K562 (cell line): Measurements from ENCODE around the gene CD300E. TPM values are rescaled to one million over a fixed set of nuclear protein-coding genes. Genes with fewer than 3 reads are reported as not detected.

Experiments used
- ATAC-seq: fragments of 200-7000 bp; cut with Tn5 transposase; 3 replicates; pipeline ENCODE4 v1.9.1; 2020; ENCODE audit warnings: moderate library complexity
- BruUV-seq: library from RNA; stranded (reverse); fragments of 400-500 nt; replicated peaks from 2 replicates; lab custom pipeline; 2021; lab: Mats Ljungman, UMichigan
- CTCF ChIA-PET: fragments of 300-600 bp; formaldehyde crosslinking; extraction: SDS; loops from one replicate; lab custom pipeline; 2021; ENCODE audit warnings: low intra/inter-chr PET ratio; lab: Yijun Ruan, JAX
- POLR2A ChIA-PET: fragments of 300-600, 350-650 bp; sonication (Branson Sonifier 250); formaldehyde crosslinking; extraction: SDS; loops from one replicate; lab custom pipeline; 2021; ENCODE audit warnings: antibody characterized with exemption, inconsistent platforms; lab: Yijun Ruan, JAX
- DNase-seq, 4 experiments: peaks; one replicate each; pipeline versions ENCODE4 v3.0.0 to v3.0.0-alpha.2; 2011 to 2018; ENCODE audit warnings: low spot score in 3 of 4, mixed read lengths in 3 of 4; ENCODE audit errors: extremely low read depth in 1 of 4
- FAIRE-seq: peaks from 2 replicates; lab custom pipeline; 2011; peaks lifted over from hg19 to GRCh38; lab: Jason Lieb, UNC
- H2AFZ ChIP-seq: 2 replicates; pipeline ENCODE4 v1.6.0; 2011; ENCODE audit warnings: low read depth, low read length, control low read depth, inconsistent platforms
- H3K27ac ChIP-seq: fragments of 200-600 bp; 3 replicates; pipeline ENCODE4 v1.8.0; 2011; ENCODE audit warnings: low read depth, mild to moderate bottlenecking, control low read depth, inconsistent platforms, low read length, moderate library complexity, mixed read lengths; ENCODE audit errors: extremely low read depth
- H3K27me3 ChIP-seq, 2 experiments: fragments of 300-600 bp in 1 of 2; 2 replicates in 1 of 2; 3 replicates in 1 of 2; pipeline versions ENCODE4 v1.6.0 to v1.8.0; 2011; ENCODE audit warnings: inconsistent platforms in 2 of 2, low read length in 2 of 2, mild to moderate bottlenecking in 1 of 2, mixed read lengths in 1 of 2, moderate library complexity in 1 of 2; ENCODE audit not compliant: control insufficient read depth in 2 of 2, insufficient read depth in 2 of 2
- H3K36me3 ChIP-seq: fragments of 300-600 bp; 3 replicates; pipeline ENCODE4 v1.8.0; 2011; ENCODE audit warnings: mild to moderate bottlenecking, low read length, inconsistent platforms; ENCODE audit not compliant: control insufficient read depth, insufficient read depth
- H3K4me1 ChIP-seq, 2 experiments: fragments of 200-600 bp in 1 of 2; replicated peaks in 1 of 2; 2 replicates in 1 of 2; 3 replicates in 1 of 2; pipeline versions ENCODE4 v1.5.1 to v1.8.0; 2011; ENCODE audit warnings: inconsistent platforms in 2 of 2, low read length in 2 of 2, mild to moderate bottlenecking in 1 of 2, mixed read lengths in 1 of 2, moderate library complexity in 1 of 2; ENCODE audit not compliant: control insufficient read depth in 2 of 2, insufficient read depth in 2 of 2
- H3K4me2 ChIP-seq: 2 replicates; pipeline ENCODE4 v1.6.1; 2011; ENCODE audit warnings: low read length, control low read depth, inconsistent platforms, mixed read lengths; ENCODE audit not compliant: insufficient read depth
- H3K4me3 ChIP-seq: fragments of 200-600 bp; sonication (generic), shearing (Covaris generic); 2 replicates; pipeline ENCODE4 v1.5.1; 2016; ENCODE audit warnings: control low read depth, inconsistent platforms
- H3K79me2 ChIP-seq: fragments of 200-600 bp; 3 replicates; pipeline ENCODE4 v1.8.0; 2011; ENCODE audit warnings: low read length, inconsistent platforms; ENCODE audit not compliant: control insufficient read depth, insufficient read depth
- H3K9ac ChIP-seq, 2 experiments: 2 replicates each; pipeline versions ENCODE4 v1.6.0 to v1.6.1; 2011; ENCODE audit warnings: low read depth in 2 of 2, low read length in 2 of 2, control low read depth in 1 of 2, inconsistent platforms in 1 of 2, mild to moderate bottlenecking in 1 of 2, mixed read lengths in 1 of 2; ENCODE audit not compliant: insufficient read depth in 1 of 2
- H3K9me1 ChIP-seq: one replicate; pipeline ENCODE4 v1.6.0; 2011; ENCODE audit warnings: inconsistent platforms, mild to moderate bottlenecking, low read length, moderate library complexity; ENCODE audit not compliant: control insufficient read depth, insufficient read depth
- H3K9me3 ChIP-seq: replicated peaks from 2 replicates; pipeline ENCODE4 v1.5.1; 2011; ENCODE audit warnings: low read depth, low read length, inconsistent platforms; ENCODE audit not compliant: control insufficient read depth, insufficient read depth
- H4K20me1 ChIP-seq: replicated peaks from 2 replicates; pipeline ENCODE4 v1.6.1; 2011; ENCODE audit warnings: low read length, inconsistent platforms, mixed read lengths; ENCODE audit not compliant: control insufficient read depth, insufficient read depth
- CBX3 ChIP-seq, 2 experiments: IDR thresholded peaks; 1 replicate in 1 of 2; 2 replicates in 1 of 2; pipeline ENCODE4 v1.6.1; 2012; ENCODE audit warnings: inconsistent platforms in 2 of 2, low read length in 2 of 2, borderline replicate concordance in 1 of 2, control low read depth in 1 of 2
- HDGF ChIP-seq: fragments of 450-650 bp; IDR thresholded peaks from 2 replicates; pipeline ENCODE4 v1.6.1; 2016
- STAG1 ChIP-seq: sonication (generic); formaldehyde crosslinking; IDR thresholded peaks from 2 replicates; pipeline ENCODE4 v1.5.0; 2020; ENCODE audit warnings: missing genetic modification reagents, borderline replicate concordance
- WGBS: fragments of 100-300 bp; shearing (Covaris generic); methylation state at CpG from one replicate; pipeline ENCODE4 v1.1.6; 2016; ENCODE audit warnings: low coverage, mixed read lengths; ENCODE audit not compliant: insufficient coverage; ENCODE audit errors: missing lambda C conversion rate; 5-methylcytosine and 5-hydroxymethylcytosine counted together
- in situ Hi-C: fragments of 300-500 bp; cut with MboI; formaldehyde crosslinking; loops from 4 replicates; pipeline ENCODE4 v1.15.0; 2018; ENCODE audit warnings: inconsistent platforms, mixed read lengths
- intact Hi-C: fragments of 100-400 bp; cut with micrococcal nuclease; formaldehyde crosslinking; loops from 2 replicates; pipeline ENCODE4 v1.14.2; 2022
- polyA plus RNA-seq, 8 experiments: library from polyadenylated mRNA; depleted of rRNA in 4 of 8; stranded (reverse) in 5 of 8; unstranded in 3 of 8; fragments of >200 nt; fragmentation: Nextera tagmentation in 2 of 8; fragmentation: Illumina TruSeq in 1 of 8; extraction: Ambion mirVana in 2 of 8; extraction: Trizol in 1 of 8; gene quantifications; 2 replicates each; pipeline versions ENCODE4 v1.2.1 to v1.2.3, GENCODE V29; 2011 to 2014; ENCODE audit warnings: inconsistent platforms in 1 of 8, missing spikeins in 1 of 8
- total RNA-seq, 7 experiments: library from RNA; depleted of rRNA in 6 of 7; stranded (reverse); fragments of >200 nt in 6 of 7; fragmentation: Illumina TruSeq in 2 of 7; extraction: Trizol in 2 of 7; gene quantifications; 2 replicates each; pipeline versions ENCODE4 v1.2.1 to v1.2.3, GENCODE V29; 2011 to 2021; ENCODE audit warnings: low replicate concordance in 1 of 7
- TF ChIP-seq, protein P1 (sequence below), 2 experiments: fragments of 450-650 bp; formaldehyde crosslinking in 1 of 2; IDR thresholded peaks; 2 replicates each; pipeline versions ENCODE4 v1.4.0 to v1.6.1; 2014 to 2020; ENCODE audit warnings: mild to moderate bottlenecking in 2 of 2, borderline replicate concordance in 1 of 2, low read depth in 1 of 2

The CD300E gene
- total and polyA plus RNA-seq, 9 of the 15 experiments (the other 6 are each of a cell fraction or from before 2014, with no cell fraction given): not detected

DNA sequence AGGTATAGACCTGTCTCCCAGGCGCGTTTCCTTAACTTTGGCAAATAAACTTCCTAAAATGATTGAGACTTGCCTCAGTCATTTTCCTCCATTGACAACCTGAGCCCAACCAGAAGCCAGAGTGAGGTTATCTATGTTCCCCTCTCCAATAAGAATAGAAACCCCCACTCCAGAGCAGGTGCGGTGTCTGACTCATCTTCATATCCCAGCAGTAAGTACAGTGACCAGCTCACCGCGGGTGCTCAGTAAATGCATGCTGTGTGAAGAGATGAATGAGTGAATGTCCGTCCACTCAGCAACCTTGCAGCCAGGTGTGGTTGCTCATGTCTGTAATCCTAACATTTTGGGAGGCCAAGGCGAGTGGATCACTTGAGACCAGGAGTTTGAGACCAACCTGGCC is 19.5 kb upstream of the CD300E start:
- in situ Hi-C loops: no loop called here
- Histone ChIP-seq H2AFZ (no peak overlapping the region), H3K27ac (no peak overlapping the region), H3K4me3 (no peak overlapping the region), H3K36me3 (no peaks in the 10 kb centered on the region), H3K9me3 (no peaks in the 10 kb centered on the region), H3K4me1 (no peaks in the 10 kb centered on the region), H3K9ac (no peak overlapping the region), H3K79me2 (no peaks in the 10 kb centered on the region), H4K20me1 (no peaks in the 10 kb centered on the region), H3K27me3 (peaks cover 12 to 33% of the 10 kb centered on the region in 2 experiments; a peak in 4 of 5 replicates), H3K4me2 (no peak overlapping the region), H3K9me1 (no peaks in the 10 kb centered on the region)
- WGBS: 2% methylated on average over 7 of the region's 7 CpGs
- TF ChIP-seq STAG1 (CRISPR knock-in tag) (no peak), HDGF (no peak), CBX3 (IDR thresholded peaks at IDR 0.05; ENCODE audit: borderline replicate concordance in 1 of 2, low read length in 2 of 2) (no peak)
- TF ChIP-seq, protein P1, sequence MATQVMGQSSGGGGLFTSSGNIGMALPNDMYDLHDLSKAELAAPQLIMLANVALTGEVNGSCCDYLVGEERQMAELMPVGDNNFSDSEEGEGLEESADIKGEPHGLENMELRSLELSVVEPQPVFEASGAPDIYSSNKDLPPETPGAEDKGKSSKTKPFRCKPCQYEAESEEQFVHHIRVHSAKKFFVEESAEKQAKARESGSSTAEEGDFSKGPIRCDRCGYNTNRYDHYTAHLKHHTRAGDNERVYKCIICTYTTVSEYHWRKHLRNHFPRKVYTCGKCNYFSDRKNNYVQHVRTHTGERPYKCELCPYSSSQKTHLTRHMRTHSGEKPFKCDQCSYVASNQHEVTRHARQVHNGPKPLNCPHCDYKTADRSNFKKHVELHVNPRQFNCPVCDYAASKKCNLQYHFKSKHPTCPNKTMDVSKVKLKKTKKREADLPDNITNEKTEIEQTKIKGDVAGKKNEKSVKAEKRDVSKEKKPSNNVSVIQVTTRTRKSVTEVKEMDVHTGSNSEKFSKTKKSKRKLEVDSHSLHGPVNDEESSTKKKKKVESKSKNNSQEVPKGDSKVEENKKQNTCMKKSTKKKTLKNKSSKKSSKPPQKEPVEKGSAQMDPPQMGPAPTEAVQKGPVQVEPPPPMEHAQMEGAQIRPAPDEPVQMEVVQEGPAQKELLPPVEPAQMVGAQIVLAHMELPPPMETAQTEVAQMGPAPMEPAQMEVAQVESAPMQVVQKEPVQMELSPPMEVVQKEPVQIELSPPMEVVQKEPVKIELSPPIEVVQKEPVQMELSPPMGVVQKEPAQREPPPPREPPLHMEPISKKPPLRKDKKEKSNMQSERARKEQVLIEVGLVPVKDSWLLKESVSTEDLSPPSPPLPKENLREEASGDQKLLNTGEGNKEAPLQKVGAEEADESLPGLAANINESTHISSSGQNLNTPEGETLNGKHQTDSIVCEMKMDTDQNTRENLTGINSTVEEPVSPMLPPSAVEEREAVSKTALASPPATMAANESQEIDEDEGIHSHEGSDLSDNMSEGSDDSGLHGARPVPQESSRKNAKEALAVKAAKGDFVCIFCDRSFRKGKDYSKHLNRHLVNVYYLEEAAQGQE (IDR thresholded peaks at IDR 0.05; ENCODE audit: borderline replicate concordance): no peak
- TF ChIP-seq, protein P1 (CRISPR knock-in tag; IDR thresholded peaks at IDR 0.05; ENCODE audit: low read depth): no peak
- ChIA-PET CTCF (no interaction called here), POLR2A (no interaction called here)
- ATAC-seq: no peak
- FAIRE-seq: no peak
- no TSS peak for BruUV-seq
- intact Hi-C loops: no loop called here
- no peak for DNase-seq
